H1 (cell line): Measurements from ENCODE around the gene CLEC4F. TPM values are rescaled to one million over a fixed set of nuclear protein-coding genes. Genes with fewer than 3 reads are reported as not detected.

ENCODE experiments used
- CTCF ChIA-PET: fragments of 300-600 bp; sonication (Branson Sonifier 250); formaldehyde crosslinking; loops from one replicate; lab custom pipeline; 2021; ENCODE audit not compliant: partially characterized antibody; lab: Charles Lee
- POLR2A ChIA-PET: fragments of 300-600 bp; sonication (Branson Sonifier 250); formaldehyde crosslinking; loops from one replicate; lab custom pipeline; 2021; ENCODE audit warnings: inconsistent platforms; ENCODE audit not compliant: partially characterized antibody; lab: Charles Lee
- DNase-seq, 2 experiments: peaks; one replicate each; pipeline versions ENCODE4 v3.0.0 to v3.0.0-alpha.2; 2010 to 2022; ENCODE audit warnings: low spot score in 2 of 2, low read depth in 1 of 2, mixed read lengths in 1 of 2
- FAIRE-seq: peaks from 2 replicates; lab custom pipeline; 2011; peaks lifted over from hg19 to GRCh38; lab: Jason Lieb, UNC
- H2AFZ ChIP-seq: 2 replicates; pipeline ENCODE4 v1.8.1; 2012; ENCODE audit warnings: low read length, inconsistent platforms
- H2AK5ac ChIP-seq: 2 replicates; pipeline ENCODE4 v1.6.1; 2013; ENCODE audit warnings: low read depth, low read length
- H2BK120ac ChIP-seq: replicated peaks from 2 replicates; pipeline ENCODE3; 2013; ENCODE audit warnings: low read depth, low read length, inconsistent platforms
- H2BK12ac ChIP-seq: 2 replicates; pipeline ENCODE4 v1.6.1; 2013; ENCODE audit warnings: low read depth, low read length
- H2BK15ac ChIP-seq: 2 replicates; pipeline ENCODE4 v1.6.1; 2013; ENCODE audit warnings: low read length
- H2BK20ac ChIP-seq: 2 replicates; pipeline ENCODE4 v1.6.1; 2013; ENCODE audit warnings: low read length
- H2BK5ac ChIP-seq: 2 replicates; pipeline ENCODE4 v1.6.1; 2013; ENCODE audit warnings: low read depth, low read length
- H3K14ac ChIP-seq: 2 replicates; pipeline ENCODE4 v1.6.1; 2013; ENCODE audit warnings: inconsistent platforms; ENCODE audit not compliant: insufficient read length
- H3K18ac ChIP-seq: 2 replicates; pipeline ENCODE4 v1.6.1; 2013; ENCODE audit warnings: low read length; ENCODE audit errors: extremely low read depth
- H3K23ac ChIP-seq: 2 replicates; pipeline ENCODE4 v1.6.1; 2013; ENCODE audit warnings: inconsistent platforms; ENCODE audit not compliant: insufficient read length
- H3K23me2 ChIP-seq: 2 replicates; pipeline ENCODE4 v1.6.1; 2013; ENCODE audit warnings: low read depth, low read length
- H3K27ac ChIP-seq: 2 replicates; pipeline ENCODE4 v1.6.1; 2011; ENCODE audit warnings: low read depth, low read length, inconsistent platforms
- H3K27me3 ChIP-seq, 4 experiments: replicated peaks in 1 of 4; 1 replicate in 1 of 4; 2 replicates in 3 of 4; pipeline versions ENCODE4 v1.6.1 to v1.8.1; 2011 to 2013; ENCODE audit warnings: low read length in 3 of 4, mild to moderate bottlenecking in 3 of 4, inconsistent platforms in 2 of 4, mixed read lengths in 2 of 4, moderate library complexity in 1 of 4; ENCODE audit not compliant: control insufficient read depth in 3 of 4, insufficient read depth in 3 of 4; ENCODE audit errors: extremely low read depth in 1 of 4
- H3K36me3 ChIP-seq, 4 experiments: 2 replicates each; pipeline versions ENCODE4 v1.6.1 to v1.8.1; 2011 to 2013; ENCODE audit warnings: mild to moderate bottlenecking in 4 of 4, low read length in 3 of 4, moderate library complexity in 2 of 4, control low read depth in 1 of 4, inconsistent platforms in 1 of 4; ENCODE audit not compliant: insufficient read depth in 4 of 4, control insufficient read depth in 2 of 4
- H3K4ac ChIP-seq: replicated peaks from 2 replicates; pipeline ENCODE3; 2013; ENCODE audit warnings: low read length, low read depth, mixed read lengths, inconsistent platforms; ENCODE audit not compliant: insufficient read length
- H3K4me1 ChIP-seq, 4 experiments: replicated peaks in 1 of 4; 1 replicate in 1 of 4; 2 replicates in 3 of 4; pipeline versions ENCODE4 v1.6.1 to v1.8.1; 2011 to 2013; ENCODE audit warnings: low read length in 3 of 4, inconsistent platforms in 2 of 4, mixed read lengths in 1 of 4; ENCODE audit not compliant: insufficient read depth in 4 of 4, control insufficient read depth in 3 of 4
- H3K4me2 ChIP-seq, 2 experiments: 2 replicates each; pipeline versions ENCODE4 v1.6.1 to v1.8.1; 2011 to 2013; ENCODE audit warnings: low read depth in 2 of 2, low read length in 2 of 2, control low read depth in 1 of 2, inconsistent platforms in 1 of 2, mild to moderate bottlenecking in 1 of 2; ENCODE audit not compliant: insufficient read depth in 1 of 2
- H3K4me3 ChIP-seq, 4 experiments: fragments of 200-600, 300-600 bp in 1 of 4; sonication (generic), shearing (Covaris generic), sonication (Bioruptor Twin) in 1 of 4; 2 replicates each; pipeline versions ENCODE4 v1.5.1 to v1.8.1; 2011 to 2016; ENCODE audit warnings: low read length in 4 of 4, low read depth in 3 of 4, control low read depth in 2 of 4, inconsistent platforms in 2 of 4, mild to moderate bottlenecking in 2 of 4, mixed read lengths in 1 of 4, moderate library complexity in 1 of 4; ENCODE audit not compliant: insufficient read depth in 2 of 4; ENCODE audit errors: extremely low read depth in 1 of 4
- H3K56ac ChIP-seq: replicated peaks from 2 replicates; pipeline ENCODE3; 2013; ENCODE audit warnings: low read depth, mild to moderate bottlenecking, mixed read lengths, low read length, inconsistent platforms; ENCODE audit not compliant: insufficient read length
- H3K79me1 ChIP-seq: 2 replicates; pipeline ENCODE4 v1.6.1; 2013; ENCODE audit warnings: low read depth, low read length, control low read depth
- H3K79me2 ChIP-seq, 2 experiments: 2 replicates each; pipeline versions ENCODE4 v1.6.1 to v1.8.1; 2012 to 2013; ENCODE audit warnings: low read length in 2 of 2, mild to moderate bottlenecking in 2 of 2, inconsistent platforms in 1 of 2; ENCODE audit not compliant: insufficient read depth in 2 of 2, control insufficient read depth in 1 of 2
- H3K9ac ChIP-seq, 4 experiments: replicated peaks in 1 of 4; 1 replicate in 1 of 4; 2 replicates in 3 of 4; pipeline versions ENCODE4 v1.6.1 to v1.8.1; 2011 to 2013; ENCODE audit warnings: low read depth in 3 of 4, low read length in 3 of 4, control low read depth in 2 of 4, mild to moderate bottlenecking in 2 of 4, moderate library complexity in 2 of 4, inconsistent platforms in 1 of 4; ENCODE audit errors: extremely low read depth in 1 of 4
- H3K9me3 ChIP-seq, 2 experiments: 2 replicates each; pipeline versions ENCODE4 v1.6.1 to v1.8.1; 2012 to 2013; ENCODE audit warnings: mild to moderate bottlenecking in 2 of 2, moderate library complexity in 2 of 2, control low read depth in 1 of 2, inconsistent platforms in 1 of 2, low read depth in 1 of 2, low read length in 1 of 2, mixed read lengths in 1 of 2; ENCODE audit not compliant: insufficient read depth in 2 of 2
- H4K20me1 ChIP-seq, 2 experiments: replicated peaks in 1 of 2; 2 replicates each; pipeline versions ENCODE3 to v1.8.1; 2011 to 2013; ENCODE audit warnings: inconsistent platforms in 2 of 2, low read length in 2 of 2, mild to moderate bottlenecking in 1 of 2; ENCODE audit not compliant: insufficient read depth in 2 of 2, control insufficient read depth in 1 of 2
- H4K5ac ChIP-seq: 2 replicates; pipeline ENCODE4 v1.6.1; 2013; ENCODE audit warnings: low read length, low read depth, mixed read lengths, inconsistent platforms; ENCODE audit not compliant: insufficient read length
- H4K8ac ChIP-seq: 2 replicates; pipeline ENCODE4 v1.8.0; 2013; ENCODE audit warnings: mild to moderate bottlenecking, moderate library complexity, low read length, inconsistent platforms; ENCODE audit not compliant: insufficient read depth; ENCODE audit errors: extremely low read depth
- H4K91ac ChIP-seq: replicated peaks from 2 replicates; pipeline ENCODE3; 2013; ENCODE audit warnings: low read length, mixed read lengths, inconsistent platforms; ENCODE audit not compliant: insufficient read length
- ATF3 ChIP-seq: IDR thresholded peaks from 2 replicates; pipeline ENCODE4 v1.6.1; 2011; ENCODE audit warnings: low read depth, mild to moderate bottlenecking, low read length; ENCODE audit not compliant: insufficient read depth
- CHD1 ChIP-seq: IDR thresholded peaks from 2 replicates; pipeline ENCODE4 v1.6.1; 2012; ENCODE audit warnings: low read depth, low read length, improper control_type of control experiment
- CTBP2 ChIP-seq: IDR thresholded peaks from 2 replicates; pipeline ENCODE4 v1.7.0; 2011; ENCODE audit warnings: borderline replicate concordance, mild to moderate bottlenecking, moderate library complexity, mixed read lengths, low read length; ENCODE audit not compliant: insufficient read depth, insufficient read length
- E2F6 ChIP-seq: IDR thresholded peaks from 2 replicates; pipeline ENCODE4 v1.6.1; 2012; ENCODE audit warnings: inconsistent platforms
- KDM1A ChIP-seq: fragments of 200-600, 300-600 bp; sonication (generic); IDR thresholded peaks from 2 replicates; pipeline ENCODE4 v1.7.1; 2016; ENCODE audit warnings: mild to moderate bottlenecking, low read length, borderline replicate concordance
- NANOG ChIP-seq: IDR thresholded peaks from 2 replicates; pipeline ENCODE4 v1.6.1; 2011; ENCODE audit warnings: low read length, low read depth, mild to moderate bottlenecking, inconsistent platforms; ENCODE audit not compliant: insufficient read depth, poor library complexity, severe bottlenecking
- RNF2 ChIP-seq: fragments of 200-900, 300-1000 bp; sonication (generic); IDR thresholded peaks from 2 replicates; pipeline ENCODE4 v1.7.1; 2016; ENCODE audit warnings: borderline replicate concordance, low read depth, mild to moderate bottlenecking, antibody characterized with exemption, low read length; ENCODE audit not compliant: poor library complexity, severe bottlenecking; ENCODE audit errors: missing control alignments
- SIX5 ChIP-seq: IDR thresholded peaks from 2 replicates; pipeline ENCODE4 v1.6.1; 2011; ENCODE audit warnings: mild to moderate bottlenecking, low read depth, low read length
- SP1 ChIP-seq: IDR thresholded peaks from 2 replicates; pipeline ENCODE4 v1.6.1; 2011; ENCODE audit warnings: low read depth, low read length
- TAF1 ChIP-seq: IDR thresholded peaks from 2 replicates; pipeline ENCODE4 v1.6.1; 2011; ENCODE audit warnings: mild to moderate bottlenecking, low read depth, low read length
- TEAD4 ChIP-seq: IDR thresholded peaks from 2 replicates; pipeline ENCODE4 v1.6.1; 2012; ENCODE audit warnings: low read depth, low read length, inconsistent platforms, mixed read lengths
- ZNF274 ChIP-seq: IDR thresholded peaks from 2 replicates; pipeline ENCODE4 v1.7.0; 2012; ENCODE audit warnings: low read length, borderline replicate concordance; ENCODE audit errors: extremely low read depth
- WGBS, 2 experiments: shearing (Covaris generic) in 1 of 2; methylation state at CpG; one replicate each; pipeline versions ENCODE4 v1.1.6 to v1.1.7; 2013 to 2015; ENCODE audit warnings: low lambda C conversion rate in 2 of 2, mixed read lengths in 2 of 2, inconsistent platforms in 1 of 2, low coverage in 1 of 2, missing lambda C conversion rate in 1 of 2; ENCODE audit not compliant: insufficient replicate concordance in 2 of 2, insufficient coverage in 1 of 2, insufficient read length in 1 of 2; ENCODE audit errors: extremely low coverage in 1 of 2, missing lambda C conversion rate in 1 of 2; 5-methylcytosine and 5-hydroxymethylcytosine counted together
- polyA plus RNA-seq, 7 experiments: library from polyadenylated mRNA; depleted of rRNA in 3 of 7; stranded (reverse) in 5 of 7; unstranded in 2 of 7; fragments of >200 nt in 5 of 7; fragments of 200-250 nt in 2 of 7; gene quantifications; 1 replicate in 5 of 7; 2 replicates in 1 of 7; 4 replicates in 1 of 7; pipeline versions ENCODE4 v1.2.1 to v1.2.3, GENCODE V29; 2011 to 2013; ENCODE audit warnings: missing spikeins in 2 of 7, mixed read lengths in 2 of 7
- total RNA-seq: library from RNA; stranded (reverse); fragmentation: NEBNext Ultra II Directional; extraction: Animal tissue kit (Norgen Biotek cat#: 25700); gene quantifications from 2 replicates; pipeline ENCODE4 v1.2.1, GENCODE V29; 2021

The CLEC4F gene
- total and polyA plus RNA-seq, 2 of the 8 experiments (the other 6 are each of a cell fraction or from before 2014, with no cell fraction given): not detected

- no peak overlapping the region; the same call in 1 of the 2 replicates for H2BK15ac ChIP-seq
- H3K4me2 ChIP-seq: no peak overlapping the region
- no peak overlapping the region for H4K8ac ChIP-seq
- H4K91ac ChIP-seq: no peak overlapping the region
- H4K5ac ChIP-seq: no peak overlapping the region
- no peak overlapping the region for H3K56ac ChIP-seq
- FAIRE-seq: no peak
- no peak overlapping the region for H2BK5ac ChIP-seq
- no peaks in the 10 kb centered on the region for H3K36me3 ChIP-seq
- WGBS, 2 experiments: 80% methylated on average over 2 of the region's 2 CpGs; no CpG with 5 or more reads in 1 of the 2 experiments
- no peak overlapping the region for H2AFZ ChIP-seq
- no peak overlapping the region for H3K9ac ChIP-seq
- no peaks in the 10 kb centered on the region for H3K79me2 ChIP-seq
- H3K27ac ChIP-seq: no peak overlapping the region
- H3K27me3 ChIP-seq: peaks cover 2 to 17% (median 5%) of the 10 kb centered on the region in 4 experiments; a peak in 4 of 7 replicates
- CTCF ChIA-PET: interaction anchor here (0.6 to 13.4 kb wide), 8 partner anchors 11 to 328 kb away, joined by 3 to 91 read pairs (median 4); no protein-coding TSS in a partner anchor
- H4K20me1 ChIP-seq: no peaks in the 10 kb centered on the region
- no peak overlapping the region for H2BK120ac ChIP-seq
- no peak overlapping the region for H3K4ac ChIP-seq
- no peaks in the 10 kb centered on the region for H3K23me2 ChIP-seq
- no peak overlapping the region for H2AK5ac ChIP-seq
- no peak overlapping the region for H3K23ac ChIP-seq
- peaks cover 0 to 3% (median 0%) of the 10 kb centered on the region in 4 experiments; a peak in 1 of 7 replicates for H3K4me1 ChIP-seq
- H3K79me1 ChIP-seq: no peaks in the 10 kb centered on the region
- H2BK12ac ChIP-seq: no peak overlapping the region
- no peak overlapping the region for H3K14ac ChIP-seq
- no peak overlapping the region for H2BK20ac ChIP-seq
- H3K4me3 ChIP-seq: no peak overlapping the region
- POLR2A ChIA-PET: no interaction called here
- no peak for DNase-seq
- peaks cover 4 to 6% of the 10 kb centered on the region in 2 experiments; a peak in 2 of 4 replicates for H3K9me3 ChIP-seq
- no peak overlapping the region for H3K18ac ChIP-seq
- TF ChIP-seq ATF3: no peak
- no peak for TF ChIP-seq TAF1
- TF ChIP-seq KDM1A: no peak
- TF ChIP-seq CTBP2: no peak
- no peak for TF ChIP-seq SP1
- TF ChIP-seq CHD1: no peak
- TF ChIP-seq SIX5: no peak
- TF ChIP-seq RNF2: no peak
- TF ChIP-seq NANOG: no peak
- TF ChIP-seq ZNF274: no peak
- no peak for TF ChIP-seq E2F6
- no peak for TF ChIP-seq TEAD4
These were observed 22.9 kb downstream of the CLEC4F start for GRCh38 chr2:70797506-70797905.
